SK-N-SH treated with all-trans-retinoic acid at 6 μM for 48 hours (cell line): ENCODE measurements around the gene SEPTIN3.

Experiments
- CREB5 ChIP-seq: fragments of 250-450 bp; sonication (Bioruptor Pico); IDR thresholded peaks from 2 replicates; pipeline ENCODE4 v1.5.1; 2020; ENCODE audit warnings: low read depth, mild to moderate bottlenecking, moderate library complexity
- RARB ChIP-seq: fragments of 250-450 bp; sonication (Bioruptor Pico); IDR thresholded peaks from 2 replicates; pipeline ENCODE4 v1.8.0; 2021; ENCODE audit warnings: mild to moderate bottlenecking, moderate library complexity
- TOX ChIP-seq: fragments of 250-450 bp; sonication (Bioruptor Pico); IDR thresholded peaks from 2 replicates; pipeline ENCODE4 v1.8.0; 2021; ENCODE audit warnings: mild to moderate bottlenecking, moderate library complexity, borderline replicate concordance

DNA sequence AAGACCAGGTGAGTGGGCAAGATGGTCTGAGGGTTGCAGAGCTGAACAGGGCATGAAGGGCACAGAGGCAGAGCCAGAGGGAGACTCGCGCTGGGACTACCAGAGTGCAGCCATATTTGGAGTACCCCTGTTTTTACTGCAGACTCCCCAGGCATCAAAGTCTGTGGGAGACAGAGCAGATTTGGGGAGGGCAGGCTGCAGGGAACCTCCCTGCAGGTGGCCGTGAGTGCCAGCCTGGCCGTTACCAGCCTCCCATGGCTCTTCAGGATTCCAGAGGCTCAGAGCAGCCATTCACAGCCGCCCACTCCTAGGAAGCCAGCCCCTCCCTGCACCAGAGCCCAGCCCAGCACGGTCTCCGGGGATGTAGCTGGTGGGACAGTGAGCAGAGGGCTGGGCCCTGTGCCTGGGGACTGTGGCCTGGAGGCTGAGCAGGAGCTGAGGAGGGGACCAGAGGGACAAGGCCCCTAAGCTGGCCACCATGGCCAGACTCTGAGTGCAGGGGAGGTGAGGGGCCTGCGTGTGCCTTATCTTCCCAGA, at the start of gene SEPTIN3:
- TF ChIP-seq CREB5 (CRISPR knock-in tag) (no peak), TOX (no peak), RARB (CRISPR knock-in tag) (no peak)
